ENCODE results near the gene SPINK9.

DNA sequence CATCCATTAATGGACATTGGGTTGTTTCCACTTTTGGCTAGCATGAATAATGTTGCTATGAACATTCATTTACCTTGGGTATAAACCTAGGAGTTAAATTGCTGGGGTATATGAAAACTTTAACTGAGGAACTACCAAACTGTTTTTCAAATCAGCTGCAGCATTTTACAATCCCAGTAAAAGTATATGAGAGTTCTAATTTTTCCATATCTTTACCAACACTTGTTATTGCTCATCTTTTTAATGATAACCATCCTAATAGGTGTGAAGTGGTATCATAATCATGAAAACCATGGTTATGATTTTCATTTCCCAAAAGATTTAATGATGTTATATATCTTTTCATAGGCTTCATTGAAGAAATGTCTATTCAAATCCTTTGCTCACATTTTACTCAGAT lies 32.9 kb downstream of the SPINK9 start:
- TF ChIP-seq, protein P1, sequence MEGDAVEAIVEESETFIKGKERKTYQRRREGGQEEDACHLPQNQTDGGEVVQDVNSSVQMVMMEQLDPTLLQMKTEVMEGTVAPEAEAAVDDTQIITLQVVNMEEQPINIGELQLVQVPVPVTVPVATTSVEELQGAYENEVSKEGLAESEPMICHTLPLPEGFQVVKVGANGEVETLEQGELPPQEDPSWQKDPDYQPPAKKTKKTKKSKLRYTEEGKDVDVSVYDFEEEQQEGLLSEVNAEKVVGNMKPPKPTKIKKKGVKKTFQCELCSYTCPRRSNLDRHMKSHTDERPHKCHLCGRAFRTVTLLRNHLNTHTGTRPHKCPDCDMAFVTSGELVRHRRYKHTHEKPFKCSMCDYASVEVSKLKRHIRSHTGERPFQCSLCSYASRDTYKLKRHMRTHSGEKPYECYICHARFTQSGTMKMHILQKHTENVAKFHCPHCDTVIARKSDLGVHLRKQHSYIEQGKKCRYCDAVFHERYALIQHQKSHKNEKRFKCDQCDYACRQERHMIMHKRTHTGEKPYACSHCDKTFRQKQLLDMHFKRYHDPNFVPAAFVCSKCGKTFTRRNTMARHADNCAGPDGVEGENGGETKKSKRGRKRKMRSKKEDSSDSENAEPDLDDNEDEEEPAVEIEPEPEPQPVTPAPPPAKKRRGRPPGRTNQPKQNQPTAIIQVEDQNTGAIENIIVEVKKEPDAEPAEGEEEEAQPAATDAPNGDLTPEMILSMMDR (IDR thresholded peaks at IDR 0.05), result no peak
- TF ChIP-seq EP300 (IDR thresholded peaks at IDR 0.05) (no peak), POLR2A (IDR thresholded peaks at IDR 0.05) (no peak)

All from stomach (tissue), 4 donors.